Tibial nerve (tissue), 4 donors: ENCODE results near the gene MMADHC. TPM values are rescaled to one million over a fixed set of nuclear protein-coding genes. Genes with fewer than 3 reads are reported as not detected.

Experiments used
- DNase-seq, 2 donors: peaks; one replicate each; pipeline ENCODE4 v3.0.0-alpha.2; 2019; ENCODE audit warnings: low spot score in 2 of 2
- H3K27ac ChIP-seq, 4 donors: fragments of 200-600 bp; sonication (generic) in 3 of 4; one replicate each; pipeline ENCODE4 v1.5.1; 2017 to 2019; ENCODE audit warnings: mild to moderate bottlenecking in 1 of 4
- H3K27me3 ChIP-seq, 2 donors: fragments of 200-600 bp; sonication (generic) in 1 of 2; one replicate each; pipeline versions ENCODE4 v1.5.1 to v1.6.0; 2017 to 2019
- H3K36me3 ChIP-seq, 3 donors: fragments of 200-600 bp; sonication (generic); one replicate each; pipeline ENCODE4 v1.5.1; 2018 to 2019
- H3K4me1 ChIP-seq, 4 donors: fragments of 200-600 bp; sonication (generic) in 3 of 4; one replicate each; pipeline ENCODE4 v1.5.1; 2017 to 2019
- H3K4me3 ChIP-seq, 4 donors: fragments of 200-600 bp; sonication (generic) in 3 of 4; one replicate each; pipeline ENCODE4 v1.5.1; 2017 to 2019; ENCODE audit warnings: mild to moderate bottlenecking in 1 of 4, moderate library complexity in 1 of 4
- H3K9me3 ChIP-seq, 4 donors: fragments of 200-600 bp; sonication (generic) in 3 of 4; one replicate each; pipeline ENCODE4 v1.5.1; 2017 to 2019
- CTCF ChIP-seq, 5 experiments: fragments of 200-600 bp in 3 of 5; fragments of 450-650 bp in 2 of 5; sonication (generic) in 3 of 5; IDR thresholded peaks; one replicate each; pipeline ENCODE4 v1.5.1; 2016 to 2019; ENCODE audit warnings: antibody characterized with exemption in 5 of 5, mild to moderate bottlenecking in 3 of 5, moderate library complexity in 2 of 5
- EP300 ChIP-seq, 2 donors: sonication (generic); formaldehyde crosslinking; IDR thresholded peaks; one replicate each; pipeline ENCODE4 v1.6.1; 2017; ENCODE audit warnings: antibody characterized with exemption in 2 of 2, mild to moderate bottlenecking in 1 of 2
- POLR2A ChIP-seq, 2 donors: fragments of 450-650 bp; IDR thresholded peaks; one replicate each; pipeline ENCODE4 v1.6.1; 2017; ENCODE audit warnings: antibody characterized with exemption in 2 of 2, mild to moderate bottlenecking in 2 of 2, moderate library complexity in 2 of 2
- WGBS, 2 donors: methylation state at CpG; one replicate each; pipeline ENCODE4 v1.1.5; 2018; 5-methylcytosine and 5-hydroxymethylcytosine counted together
- total RNA-seq, 4 donors: library from RNA; depleted of rRNA; stranded (reverse); fragments of >200 nt; gene quantifications; one replicate each; pipeline ENCODE4 v1.1.0, GENCODE V29; 2016

Gene MMADHC
- total RNA-seq, 4 donors from 2014 or later, result 44.5 to 58.2 (median 54.0) TPM

- Histone ChIP-seq H3K4me3 (no peak overlapping the region), H3K27ac (no peak overlapping the region), H3K27me3 (no peaks in the 10 kb centered on the region), H3K36me3 (no peaks in the 10 kb centered on the region), H3K4me1 (peaks cover 0 to 24% (median 0%) of the 10 kb centered on the region in 4 donors), H3K9me3 (no peaks in the 10 kb centered on the region)
- WGBS, 2 donors, result 82 to 92% methylated on average over 2 of the region's 2 CpGs
- TF ChIP-seq POLR2A (IDR thresholded peaks at IDR 0.05), result no peak
- no peak for DNase-seq
These were observed 26.1 kb upstream of the MMADHC start for GRCh38 chr2:149613704-149614103.

GRCh38 chr2:149612122-149612521, 24.5 kb upstream of the MMADHC start:
- TF ChIP-seq CTCF (IDR thresholded peaks at IDR 0.05) (no peak), EP300 (IDR thresholded peaks at IDR 0.05) (no peak), POLR2A (IDR thresholded peaks at IDR 0.05) (no peak)
- 64 to 74% methylated on average over 1 of the region's 1 CpG for WGBS, 2 donors
- Histone ChIP-seq H3K27me3 (no peaks in the 10 kb centered on the region), H3K36me3 (no peaks in the 10 kb centered on the region), H3K9me3 (no peaks in the 10 kb centered on the region), H3K4me1 (peaks cover 0 to 17% (median 0%) of the 10 kb centered on the region in 4 donors), H3K27ac (no peak overlapping the region), H3K4me3 (no peak overlapping the region)
- DNase-seq, result no peak

GRCh38 chr2:149611100-149611820, 23.7 kb upstream of the MMADHC start:
- Histone ChIP-seq H3K9me3 (no peaks in the 10 kb centered on the region), H3K4me1 (peaks cover 0 to 10% (median 0%) of the 10 kb centered on the region in 4 donors), H3K27ac (no peak overlapping the region), H3K4me3 (no peak overlapping the region), H3K27me3 (no peaks in the 10 kb centered on the region), H3K36me3 (no peaks in the 10 kb centered on the region)
- no peak for DNase-seq
- TF ChIP-seq CTCF (IDR thresholded peaks at IDR 0.05), result no peak
- TF ChIP-seq POLR2A (IDR thresholded peaks at IDR 0.05), result no peak
- WGBS, 2 donors, result 84 to 85% methylated on average over 7 of the region's 7 CpGs

GRCh38 chr2:149606251-149606811, 18.8 kb upstream of the MMADHC start:
- Histone ChIP-seq H3K4me3 (no peak overlapping the region), H3K27me3 (no peaks in the 10 kb centered on the region), H3K9me3 (peaks cover 0 to 4% (median 2%) of the 10 kb centered on the region in 4 donors), H3K36me3 (no peaks in the 10 kb centered on the region), H3K27ac (no peak overlapping the region), H3K4me1 (no peaks in the 10 kb centered on the region)
- TF ChIP-seq CTCF (IDR thresholded peaks at IDR 0.05), result no peak
- TF ChIP-seq EP300 (IDR thresholded peaks at IDR 0.05), result no peak
- no peak for TF ChIP-seq POLR2A (IDR thresholded peaks at IDR 0.05)
- no peak for DNase-seq

GRCh38 chr2:149603248-149603647, 15.7 kb upstream of the MMADHC start:
- Histone ChIP-seq H3K36me3 (no peaks in the 10 kb centered on the region), H3K4me3 (no peak overlapping the region), H3K27ac (no peak overlapping the region), H3K27me3 (no peaks in the 10 kb centered on the region), H3K4me1 (no peaks in the 10 kb centered on the region), H3K9me3 (peaks cover 0 to 11% (median 5%) of the 10 kb centered on the region in 4 donors)
- DNase-seq, result no peak
- WGBS, 2 donors, result 97 to 98% methylated on average over 4 of the region's 4 CpGs
- no peak for TF ChIP-seq EP300 (IDR thresholded peaks at IDR 0.05)
- TF ChIP-seq CTCF (IDR thresholded peaks at IDR 0.05), result no peak
- no peak for TF ChIP-seq POLR2A (IDR thresholded peaks at IDR 0.05)
